H9 (cell line): Measurements from ENCODE around the gene SKP2. TPM values are rescaled to one million over a fixed set of nuclear protein-coding genes. Genes with fewer than 3 reads are reported as not detected.

Source experiments
- DNase-seq: peaks from one replicate; pipeline ENCODE4 v3.0.0-alpha.2; 2017
- H2AFZ ChIP-seq: one replicate; pipeline ENCODE4 v1.6.1; 2013; ENCODE audit warnings: mild to moderate bottlenecking, low read length, control low read depth, moderate library complexity
- H2AK5ac ChIP-seq: 2 replicates; pipeline ENCODE4 v1.6.1; 2013; ENCODE audit warnings: low read length, control low read depth, mixed read lengths; ENCODE audit not compliant: insufficient read length
- H2BK120ac ChIP-seq: one replicate; pipeline ENCODE4 v1.6.1; 2013; ENCODE audit warnings: low read depth, mild to moderate bottlenecking, low read length, control low read depth, inconsistent platforms; ENCODE audit not compliant: poor library complexity, severe bottlenecking
- H2BK12ac ChIP-seq: 2 replicates; pipeline ENCODE4 v1.6.1; 2013; ENCODE audit warnings: low read length, control low read depth, mixed read lengths, low read depth; ENCODE audit not compliant: insufficient read length
- H2BK15ac ChIP-seq: 2 replicates; pipeline ENCODE4 v1.6.1; 2013; ENCODE audit warnings: low read depth, low read length, control low read depth
- H2BK20ac ChIP-seq: one replicate; pipeline ENCODE4 v1.6.1; 2013; ENCODE audit warnings: low read depth, mild to moderate bottlenecking, low read length, control low read depth, inconsistent platforms; ENCODE audit not compliant: poor library complexity, severe bottlenecking
- H2BK5ac ChIP-seq: 2 replicates; pipeline ENCODE4 v1.6.1; 2013; ENCODE audit warnings: low read length, control low read depth, mixed read lengths; ENCODE audit not compliant: insufficient read length
- H3K14ac ChIP-seq: 2 replicates; pipeline ENCODE4 v1.6.1; 2013; ENCODE audit warnings: low read length, control low read depth; ENCODE audit not compliant: insufficient read depth
- H3K18ac ChIP-seq: 2 replicates; pipeline ENCODE4 v1.6.1; 2013; ENCODE audit warnings: low read depth, mild to moderate bottlenecking, mixed read lengths, low read length, control low read depth; ENCODE audit not compliant: insufficient read length
- H3K23ac ChIP-seq: 2 replicates; pipeline ENCODE4 v1.6.1; 2013; ENCODE audit warnings: low read length, control low read depth, mixed read lengths, low read depth; ENCODE audit not compliant: insufficient read length
- H3K23me2 ChIP-seq: 2 replicates; pipeline ENCODE4 v1.6.1; 2013; ENCODE audit warnings: low read depth, mild to moderate bottlenecking, mixed read lengths, low read length, control low read depth; ENCODE audit not compliant: insufficient read length, poor library complexity, severe bottlenecking
- H3K27ac ChIP-seq: 2 replicates; pipeline ENCODE4 v1.5.1; 2013; ENCODE audit warnings: low read length, control low read depth, mixed read lengths, low read depth; ENCODE audit not compliant: insufficient read length
- H3K27me3 ChIP-seq: 2 replicates; pipeline ENCODE4 v1.6.1; 2013; ENCODE audit warnings: low read length, control low read depth, inconsistent platforms; ENCODE audit not compliant: insufficient read depth
- H3K4ac ChIP-seq: 2 replicates; pipeline ENCODE4 v1.6.1; 2013; ENCODE audit warnings: low read depth, mild to moderate bottlenecking, control low read depth, inconsistent platforms, low read length, moderate library complexity
- H3K4me1 ChIP-seq: 2 replicates; pipeline ENCODE4 v1.6.1; 2013; ENCODE audit warnings: low read length, control low read depth, inconsistent platforms; ENCODE audit not compliant: insufficient read depth
- H3K4me2 ChIP-seq: 2 replicates; pipeline ENCODE4 v1.6.1; 2013; ENCODE audit warnings: low read length, control low read depth, mixed read lengths; ENCODE audit not compliant: insufficient read length, insufficient read depth
- H3K56ac ChIP-seq: 2 replicates; pipeline ENCODE4 v1.6.1; 2013; ENCODE audit warnings: low read depth, mild to moderate bottlenecking, mixed read lengths, low read length, control low read depth; ENCODE audit not compliant: insufficient read length
- H3K79me1 ChIP-seq: 2 replicates; pipeline ENCODE4 v1.6.1; 2013; ENCODE audit warnings: low read depth, mild to moderate bottlenecking, moderate library complexity, low read length, control low read depth, inconsistent platforms; ENCODE audit not compliant: insufficient read depth, poor library complexity, severe bottlenecking
- H3K79me2 ChIP-seq: 2 replicates; pipeline ENCODE4 v1.6.1; 2013; ENCODE audit warnings: low read length, control low read depth, inconsistent platforms; ENCODE audit not compliant: insufficient read depth
- H3K9ac ChIP-seq: 2 replicates; pipeline ENCODE4 v1.6.1; 2013; ENCODE audit warnings: low read length, control low read depth, mixed read lengths; ENCODE audit not compliant: insufficient read length; ENCODE audit errors: extremely low read depth
- H3K9me3 ChIP-seq: one replicate; pipeline ENCODE4 v1.6.1; 2013; ENCODE audit warnings: low read depth, low read length, inconsistent platforms; ENCODE audit not compliant: control insufficient read depth
- H3T11ph ChIP-seq: one replicate; pipeline ENCODE4 v1.6.1; 2013; ENCODE audit warnings: mild to moderate bottlenecking, low read length, control low read depth, inconsistent platforms
- H4K20me1 ChIP-seq: one replicate; pipeline ENCODE4 v1.6.1; 2013; ENCODE audit not compliant: control insufficient read depth, insufficient read length, insufficient read depth
- H4K5ac ChIP-seq: 2 replicates; pipeline ENCODE4 v1.6.1; 2013; ENCODE audit warnings: low read depth, mild to moderate bottlenecking, mixed read lengths, low read length, control low read depth; ENCODE audit not compliant: insufficient read length
- H4K8ac ChIP-seq: replicated peaks from 2 replicates; pipeline ENCODE4 v1.6.1; 2013; ENCODE audit warnings: low read length, control low read depth, mixed read lengths, low read depth; ENCODE audit not compliant: insufficient read length
- H4K91ac ChIP-seq: 2 replicates; pipeline ENCODE4 v1.6.1; 2013; ENCODE audit warnings: low read depth, mild to moderate bottlenecking, moderate library complexity, mixed read lengths, low read length, control low read depth; ENCODE audit not compliant: insufficient read length
- H3K27ac Mint-ChIP-seq, 3 experiments: 2 replicates in 2 of 3; 3 replicates in 1 of 3; pipeline ENCODE4 v1.8.0; 2020 to 2021; ENCODE audit warnings: mixed read lengths in 3 of 3, mild to moderate bottlenecking in 1 of 3, moderate library complexity in 1 of 3
- H3K27me3 Mint-ChIP-seq: 2 replicates; pipeline ENCODE4 v1.8.0; 2021; ENCODE audit warnings: low read depth, mild to moderate bottlenecking, moderate library complexity, mixed read lengths
- H3K36me3 Mint-ChIP-seq, 3 experiments: 2 replicates in 2 of 3; 3 replicates in 1 of 3; pipeline ENCODE4 v1.8.0; 2020 to 2021; ENCODE audit warnings: low read depth in 3 of 3, mixed read lengths in 3 of 3; ENCODE audit not compliant: insufficient read depth in 1 of 3
- H3K4me1 Mint-ChIP-seq, 2 experiments: 2 replicates each; pipeline ENCODE4 v1.8.0; 2020; ENCODE audit warnings: mixed read lengths in 2 of 2
- H3K4me3 Mint-ChIP-seq, 2 experiments: 2 replicates in 1 of 2; 3 replicates in 1 of 2; pipeline ENCODE4 v1.8.0; 2020 to 2021; ENCODE audit warnings: mild to moderate bottlenecking in 2 of 2, mixed read lengths in 2 of 2, moderate library complexity in 1 of 2
- H3K9me3 Mint-ChIP-seq, 2 experiments: 2 replicates in 1 of 2; 3 replicates in 1 of 2; pipeline ENCODE4 v1.8.0; 2020; ENCODE audit warnings: mild to moderate bottlenecking in 2 of 2, mixed read lengths in 2 of 2, moderate library complexity in 1 of 2
- total RNA-seq: library from RNA; stranded (reverse); gene quantifications from 2 replicates; pipeline ENCODE4 v1.2.1, GENCODE V29; 2021
- TF ChIP-seq, protein P1 (sequence below): fragments of 200-600 bp; sonication (generic); conservative IDR thresholded peaks from 3 replicates; pipeline ENCODE4 v1.8.0; 2021; ENCODE audit warnings: antibody characterized with exemption, mild to moderate bottlenecking

The SKP2 gene
- total RNA-seq, 1 experiment from 2014 or later, result 103 TPM

DNA sequence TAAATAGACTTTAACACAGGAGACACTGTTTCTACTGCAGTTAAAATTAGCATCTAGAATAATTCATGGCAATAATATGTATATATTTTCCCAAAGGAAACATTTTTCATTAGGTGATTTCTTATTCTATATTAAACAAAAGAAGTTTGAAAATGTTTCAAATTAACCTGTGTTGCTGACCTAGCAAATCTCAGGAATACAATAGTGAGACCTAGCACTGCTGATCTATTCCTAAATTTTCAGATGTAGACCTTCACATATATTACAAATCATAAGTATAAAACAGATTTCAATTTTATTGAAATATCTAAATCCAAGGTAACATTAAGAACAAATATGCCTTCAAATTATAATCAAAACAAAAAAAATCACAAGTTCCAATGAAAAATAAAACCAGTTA, 15.3 kb upstream of the SKP2 start:
- no peak overlapping the region for H3K14ac ChIP-seq
- no peaks in the 10 kb centered on the region for H3K79me1 ChIP-seq
- TF ChIP-seq, protein P1, sequence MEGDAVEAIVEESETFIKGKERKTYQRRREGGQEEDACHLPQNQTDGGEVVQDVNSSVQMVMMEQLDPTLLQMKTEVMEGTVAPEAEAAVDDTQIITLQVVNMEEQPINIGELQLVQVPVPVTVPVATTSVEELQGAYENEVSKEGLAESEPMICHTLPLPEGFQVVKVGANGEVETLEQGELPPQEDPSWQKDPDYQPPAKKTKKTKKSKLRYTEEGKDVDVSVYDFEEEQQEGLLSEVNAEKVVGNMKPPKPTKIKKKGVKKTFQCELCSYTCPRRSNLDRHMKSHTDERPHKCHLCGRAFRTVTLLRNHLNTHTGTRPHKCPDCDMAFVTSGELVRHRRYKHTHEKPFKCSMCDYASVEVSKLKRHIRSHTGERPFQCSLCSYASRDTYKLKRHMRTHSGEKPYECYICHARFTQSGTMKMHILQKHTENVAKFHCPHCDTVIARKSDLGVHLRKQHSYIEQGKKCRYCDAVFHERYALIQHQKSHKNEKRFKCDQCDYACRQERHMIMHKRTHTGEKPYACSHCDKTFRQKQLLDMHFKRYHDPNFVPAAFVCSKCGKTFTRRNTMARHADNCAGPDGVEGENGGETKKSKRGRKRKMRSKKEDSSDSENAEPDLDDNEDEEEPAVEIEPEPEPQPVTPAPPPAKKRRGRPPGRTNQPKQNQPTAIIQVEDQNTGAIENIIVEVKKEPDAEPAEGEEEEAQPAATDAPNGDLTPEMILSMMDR, result no peak
- no peak overlapping the region for H3T11ph ChIP-seq
- H3K23ac ChIP-seq, result no peak overlapping the region
- peaks cover 0 to 11% (median 6%) of the 10 kb centered on the region in 3 experiments; a peak in 4 of 7 replicates for H3K36me3 Mint-ChIP-seq
- no peak overlapping the region for H4K5ac ChIP-seq
- H4K20me1 ChIP-seq, result no peaks in the 10 kb centered on the region
- H2BK120ac ChIP-seq, result no peak overlapping the region
- H3K79me2 ChIP-seq, result no peaks in the 10 kb centered on the region
- H3K27me3 Mint-ChIP-seq, result no peaks in the 10 kb centered on the region; the same call in 1 of the 2 replicates
- no peak overlapping the region for H3K56ac ChIP-seq
- H2BK12ac ChIP-seq, result no peak overlapping the region
- no peaks in the 10 kb centered on the region for H3K9me3 ChIP-seq
- H3K27ac ChIP-seq, result no peak overlapping the region
- no peak for DNase-seq
- H2BK15ac ChIP-seq, result no peak overlapping the region
- H3K4me3 Mint-ChIP-seq, result no peak overlapping the region
- H2AFZ ChIP-seq, result no peak overlapping the region
- no peak overlapping the region for H3K4ac ChIP-seq
- H3K4me1 Mint-ChIP-seq, result peaks cover 0 to 5% of the 10 kb centered on the region in 2 experiments; a peak in 1 of 4 replicates
- no peak overlapping the region for H3K18ac ChIP-seq
- H3K27me3 ChIP-seq, result no peaks in the 10 kb centered on the region
- no peaks in the 10 kb centered on the region for H3K23me2 ChIP-seq
- no peak overlapping the region for H4K8ac ChIP-seq
- no peak overlapping the region for H2AK5ac ChIP-seq
- no peak overlapping the region for H3K27ac Mint-ChIP-seq
- no peak overlapping the region for H3K4me2 ChIP-seq
- no peak overlapping the region for H3K9ac ChIP-seq
- H3K9me3 Mint-ChIP-seq, result no peaks in the 10 kb centered on the region
- H2BK20ac ChIP-seq, result no peak overlapping the region
- H3K4me1 ChIP-seq, result no peaks in the 10 kb centered on the region
- H4K91ac ChIP-seq, result no peak overlapping the region
- no peak overlapping the region for H2BK5ac ChIP-seq
